HG02884 (cell line): ENCODE data around the gene INHA.
A peak's percentile ranks its signal among the peaks of the same experiment; 100 is the strongest.

Source experiments
- ATAC-seq: cut with Tn5 transposase; IDR thresholded peaks from one replicate; pipeline ENCODE4 v1.9.1; 2021; ENCODE audit warnings: mild to moderate bottlenecking, moderate library complexity; ENCODE audit not compliant: unreplicated experiment

INHA gene

DNA sequence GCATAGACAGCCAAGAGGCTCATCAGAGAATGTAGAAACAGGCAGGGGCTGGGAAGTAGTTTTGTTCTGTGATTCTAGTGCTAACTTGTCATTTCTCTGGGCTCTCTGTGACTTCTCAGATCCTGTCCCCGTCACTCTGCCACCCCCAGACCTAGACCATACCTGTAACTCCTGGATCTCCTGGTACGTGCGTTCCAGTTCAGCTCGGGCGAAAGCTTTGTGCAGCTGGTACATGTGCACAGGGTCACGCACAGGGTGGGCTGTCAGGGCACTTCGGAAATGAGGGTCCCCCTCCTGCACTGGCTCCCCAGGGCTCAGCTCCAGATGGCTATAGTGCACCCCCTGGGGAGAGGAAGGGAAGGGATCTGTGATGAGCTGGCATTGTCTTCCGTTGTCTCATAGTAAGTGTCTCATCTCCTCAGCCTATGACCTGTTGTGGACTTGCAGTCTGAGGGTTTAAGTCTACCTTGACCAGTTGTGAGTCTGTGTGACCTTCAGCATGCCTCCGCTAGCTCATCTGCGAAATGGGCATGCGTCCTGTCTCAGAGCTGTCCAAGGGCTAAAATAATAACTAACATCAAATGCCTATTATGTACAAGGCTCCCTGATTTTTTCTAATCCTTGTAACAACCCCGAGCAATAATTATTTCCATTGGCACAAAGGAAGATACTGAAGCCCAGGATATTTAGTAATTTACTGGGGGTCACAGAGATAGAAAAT, 31.2 kb upstream of the INHA start:
- no peak for ATAC-seq

DNA sequence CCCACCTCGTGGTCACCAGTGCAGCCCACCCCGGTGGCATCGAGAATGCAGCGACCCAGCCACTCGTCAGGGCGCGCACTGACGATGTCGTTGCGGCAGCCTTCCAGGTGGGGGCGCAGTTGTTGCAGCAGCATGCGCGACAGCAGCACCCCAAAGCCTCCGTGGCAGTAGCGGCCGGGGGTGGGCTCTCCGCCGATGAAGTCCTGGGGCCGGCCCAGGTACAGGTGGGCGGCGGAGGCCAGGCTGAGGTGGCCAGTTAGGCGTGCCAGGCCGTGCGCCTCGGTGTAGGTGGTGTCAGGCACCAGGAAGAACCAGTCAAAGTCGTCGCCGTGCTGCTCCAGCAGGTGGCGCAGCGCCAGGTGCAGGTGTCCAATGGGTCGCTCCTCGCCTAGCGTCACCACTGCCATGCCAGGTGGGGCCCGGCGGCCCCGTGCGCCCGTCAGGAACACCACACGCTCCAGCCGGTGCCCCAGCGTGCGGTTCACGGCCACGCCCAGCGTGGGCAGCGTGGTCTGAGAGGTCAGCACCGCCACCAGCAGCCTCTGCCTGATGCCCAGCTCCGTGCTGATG, 30.4 kb upstream of the INHA start:
- ATAC-seq, result peak; percentile 46

DNA sequence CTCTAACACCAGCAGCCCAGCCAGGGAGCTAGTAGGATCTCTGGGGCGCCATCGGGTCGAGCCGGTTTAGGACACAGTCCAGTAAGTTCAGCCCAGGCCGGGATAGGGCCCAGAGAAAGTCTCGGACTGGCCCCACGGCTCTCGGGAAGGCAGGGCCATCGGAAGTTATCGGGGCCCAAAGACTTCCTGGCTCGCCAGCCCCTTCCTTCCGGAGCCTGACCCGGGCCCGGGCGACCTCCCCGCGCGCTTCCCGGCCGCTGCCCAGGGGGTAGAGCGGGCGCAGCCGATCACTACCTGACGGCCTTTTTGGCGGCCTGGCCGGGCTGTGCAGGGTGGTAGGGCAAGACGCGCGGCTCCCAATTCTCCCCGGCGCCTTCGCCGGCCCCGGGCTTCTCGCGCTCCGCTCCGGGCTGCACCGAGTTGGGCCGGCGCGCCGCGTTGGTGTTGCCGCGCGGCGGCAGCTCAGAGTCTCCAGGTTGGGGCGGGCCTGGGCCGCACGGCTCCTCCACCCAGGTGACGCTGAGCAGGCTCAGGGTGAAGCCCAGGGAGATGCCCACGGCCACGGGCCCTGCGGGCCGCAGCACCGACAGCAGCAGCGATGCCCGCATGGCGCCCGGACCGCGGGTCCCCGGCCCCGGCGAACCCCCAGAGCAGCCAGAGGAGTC, 29.0 kb upstream of the INHA start:
- ATAC-seq, result peak; percentile 33

DNA sequence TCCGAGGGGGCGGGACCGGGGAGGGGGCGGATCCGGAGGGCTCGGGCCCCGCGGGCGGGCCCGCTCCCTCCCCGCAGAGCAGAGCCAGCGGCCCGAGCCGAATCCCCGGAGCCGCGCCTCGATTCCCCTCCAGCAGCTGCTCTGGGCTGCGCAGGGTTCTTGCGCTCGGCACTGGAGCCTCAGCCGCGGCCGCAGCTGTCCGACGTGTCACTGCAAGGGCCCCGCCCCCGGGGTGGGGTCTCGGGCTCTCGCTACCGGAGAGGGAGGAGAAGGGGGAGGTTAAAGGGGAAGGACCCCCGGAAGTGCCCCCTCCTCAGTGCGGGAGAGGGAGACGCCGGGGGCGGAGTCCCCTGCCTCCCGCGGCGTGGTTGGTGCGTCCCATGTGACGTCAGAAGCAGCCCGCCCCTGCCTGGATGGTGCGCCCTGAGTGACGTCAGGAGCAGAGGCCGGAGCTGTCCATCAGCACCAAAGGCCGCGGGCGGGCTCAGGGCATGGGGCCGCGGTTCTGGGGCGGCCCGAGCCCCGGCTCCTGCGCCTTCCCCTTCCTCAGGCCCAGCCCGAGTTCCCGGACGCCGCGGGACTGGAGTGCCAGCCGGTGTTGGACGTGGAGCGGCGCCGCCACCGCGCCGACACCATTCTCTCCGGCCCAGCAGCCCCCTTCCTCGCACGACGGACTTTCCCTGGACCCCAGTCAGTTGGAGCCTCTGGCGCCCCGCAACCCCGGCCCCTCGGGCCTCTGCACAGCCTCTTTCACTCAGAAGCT, 28.3 kb upstream of the INHA start, which contains the start of the genes CHPF and TMEM198:
TSS of gene CHPF (minus strand) at position 214 of the 763 bp plus-strand sequence. CDS start 271 bp downstream, outside the sequence.
TSS of gene TMEM198 (plus strand) at position 433 of the 763 bp plus-strand sequence. CDS start 700 bp downstream, outside the sequence.
- ATAC-seq, result peak; percentile 64

DNA sequence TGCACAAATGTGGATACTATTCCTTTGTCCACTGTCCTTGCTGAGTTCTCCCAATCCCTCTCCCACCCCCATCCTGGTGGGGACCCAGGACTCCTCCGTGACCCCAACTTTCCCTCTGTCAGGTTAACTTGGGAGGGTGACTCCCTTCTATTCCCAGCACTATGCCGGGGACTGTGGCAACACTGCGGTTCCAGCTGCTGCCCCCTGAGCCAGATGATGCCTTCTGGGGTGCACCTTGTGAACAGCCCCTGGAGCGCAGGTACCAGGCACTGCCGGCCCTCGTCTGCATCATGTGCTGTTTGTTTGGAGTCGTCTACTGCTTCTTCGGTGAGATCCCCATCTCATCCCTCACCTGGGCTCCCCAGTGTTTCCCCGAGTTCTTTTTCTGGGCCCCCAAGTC, 27.5 kb upstream of the INHA start:
- ATAC-seq, result no peak

DNA sequence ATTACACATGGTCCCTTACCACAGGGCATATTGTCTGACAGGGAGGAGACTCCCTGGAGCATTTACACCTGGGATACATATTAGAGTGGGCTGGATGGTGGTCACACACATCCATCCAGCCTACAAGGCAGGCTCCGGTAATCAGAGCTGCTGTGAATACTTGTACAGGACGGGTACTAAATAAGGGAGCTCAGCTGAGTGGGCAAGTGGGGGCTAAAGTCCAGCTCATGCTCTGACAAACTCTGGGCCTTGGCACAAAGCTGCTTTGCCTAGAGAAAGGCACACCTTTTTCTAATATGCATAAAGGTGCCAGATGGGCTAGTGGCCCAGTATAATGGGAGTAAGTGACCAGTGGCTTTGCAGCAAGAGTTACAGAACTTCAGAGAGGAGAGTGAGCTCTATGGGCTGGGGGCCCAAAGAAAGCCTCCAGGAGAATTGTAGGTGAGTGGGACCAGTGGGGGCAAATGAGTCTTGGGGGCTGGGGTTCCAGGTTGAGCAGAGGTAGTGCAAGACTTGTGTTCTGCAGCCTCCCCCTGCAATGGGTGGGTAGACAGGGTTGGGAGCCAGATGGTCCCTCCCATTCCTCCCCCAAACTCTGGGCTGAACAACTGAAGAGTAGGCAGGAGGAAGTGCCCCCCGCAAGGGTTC, 26.7 kb upstream of the INHA start:
- no peak for ATAC-seq

DNA sequence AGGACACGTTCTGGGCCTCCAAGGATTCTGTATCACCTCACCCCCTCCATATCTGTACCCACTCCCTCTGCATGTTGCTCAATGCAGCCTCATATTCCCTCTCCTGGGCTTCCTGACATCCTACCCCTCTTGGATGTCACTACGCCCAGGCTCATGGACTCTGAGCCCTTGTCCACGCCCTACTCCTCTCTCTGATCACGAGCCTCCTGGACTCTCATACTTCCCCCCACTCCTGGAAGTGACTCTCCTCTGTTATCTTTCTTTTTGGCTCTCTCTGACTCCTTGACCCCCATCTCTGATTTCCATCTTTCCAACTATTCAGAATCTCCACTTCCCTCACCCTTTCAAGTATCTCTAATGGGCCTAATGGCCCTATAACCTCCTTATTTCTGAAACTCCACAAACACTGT, 26.2 kb upstream of the INHA start:
- no peak for ATAC-seq

DNA sequence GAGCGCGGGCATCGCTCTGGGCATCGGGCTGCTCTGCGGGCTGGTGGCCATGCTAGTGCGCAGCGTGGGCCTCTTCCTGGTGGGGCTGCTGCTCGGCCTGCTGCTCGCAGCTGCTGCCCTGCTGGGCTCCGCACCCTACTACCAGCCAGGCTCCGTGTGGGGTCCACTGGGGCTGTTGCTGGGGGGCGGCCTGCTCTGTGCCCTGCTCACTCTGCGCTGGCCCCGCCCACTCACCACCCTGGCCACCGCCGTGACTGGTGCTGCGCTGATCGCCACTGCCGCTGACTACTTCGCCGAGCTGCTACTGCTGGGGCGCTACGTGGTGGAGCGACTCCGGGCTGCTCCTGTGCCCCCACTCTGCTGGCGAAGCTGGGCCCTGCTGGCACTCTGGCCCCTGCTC, 24.5 kb upstream of the INHA start:
- ATAC-seq, result no peak

DNA sequence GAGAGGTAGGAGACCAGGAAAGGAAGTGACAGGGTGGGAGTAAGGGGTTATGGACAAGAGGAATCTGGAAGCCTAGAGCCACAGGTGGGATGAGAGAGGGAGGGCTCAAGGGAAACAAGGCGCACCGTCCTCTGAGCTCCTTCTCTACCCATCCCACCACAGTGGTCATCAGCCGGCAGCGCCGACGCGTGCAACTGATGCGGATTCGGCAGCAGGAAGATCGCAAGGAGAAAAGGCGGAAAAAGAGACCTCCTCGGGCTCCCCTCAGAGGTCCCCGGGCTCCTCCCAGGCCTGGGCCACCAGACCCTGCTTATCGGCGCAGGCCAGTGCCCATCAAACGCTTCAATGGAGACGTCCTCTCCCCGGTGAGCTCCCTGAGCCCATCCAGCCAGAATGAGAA, 23.1 kb upstream of the INHA start:
- no peak for ATAC-seq

DNA sequence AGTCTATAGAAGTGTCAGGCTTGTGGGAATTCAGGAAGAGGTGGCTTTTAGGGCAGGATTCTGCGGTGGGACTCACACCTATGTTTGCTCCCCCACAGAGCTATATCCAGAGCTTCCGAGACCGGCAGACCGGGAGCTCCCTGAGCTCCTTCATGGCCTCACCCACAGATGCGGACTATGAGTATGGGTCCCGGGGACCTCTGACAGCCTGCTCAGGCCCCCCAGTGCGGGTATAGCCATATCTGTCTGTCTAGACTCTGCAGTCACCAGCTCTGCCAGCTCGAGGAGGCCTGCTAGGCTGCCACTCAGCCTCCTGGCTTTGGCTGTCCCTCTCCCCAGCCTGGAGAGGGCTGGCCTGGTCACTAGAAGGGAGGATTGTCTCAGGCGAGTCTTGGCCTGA, 22.5 kb upstream of the INHA start:
- ATAC-seq, result no peak

DNA sequence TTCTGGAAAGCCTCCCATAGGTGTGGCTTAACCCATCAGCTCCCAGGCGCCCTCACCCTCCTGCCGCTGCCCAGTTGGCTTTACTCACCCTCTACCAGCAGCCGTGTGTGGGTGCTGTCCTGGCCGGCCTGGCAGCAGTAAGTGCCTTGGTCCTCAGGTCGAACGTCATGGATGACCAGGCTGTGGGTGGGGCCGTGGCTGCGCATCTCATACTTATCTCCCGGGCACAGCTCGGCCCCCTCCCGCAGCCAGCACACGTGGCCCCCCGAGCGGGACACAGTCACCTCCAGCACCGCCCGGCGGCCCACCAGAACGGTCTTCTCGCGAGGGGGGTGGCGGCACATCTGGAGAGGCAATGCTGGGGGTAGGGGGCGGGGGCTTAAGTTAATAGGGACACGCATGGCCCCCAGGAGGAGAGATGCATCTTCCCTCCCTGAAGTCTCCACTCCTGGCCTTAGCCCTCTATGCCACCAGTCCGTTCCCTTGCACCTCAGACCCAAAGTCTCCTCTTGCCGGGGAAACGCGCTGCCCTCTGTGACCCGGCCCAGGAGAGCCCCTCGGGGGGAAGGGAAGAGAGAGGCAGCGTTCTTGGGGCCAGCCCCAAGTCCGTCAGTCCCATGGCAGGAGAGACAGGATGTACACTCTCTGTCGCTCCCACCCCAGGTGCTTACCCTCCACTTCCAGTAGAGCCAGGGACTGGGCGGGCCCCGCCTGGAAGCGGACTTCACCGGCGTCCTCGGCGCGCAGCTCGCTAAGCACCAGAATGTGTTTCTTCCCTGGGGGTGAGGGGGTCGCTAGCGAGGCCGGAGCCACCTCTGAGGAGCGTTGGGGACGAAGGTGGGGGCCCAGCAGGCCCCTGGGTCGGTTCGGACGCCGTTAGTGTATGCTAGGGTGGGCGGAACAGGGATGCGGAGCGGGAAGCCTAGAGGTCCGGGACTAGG, 20.4 kb upstream of the INHA start:
- ATAC-seq, result peak; percentile 15

DNA sequence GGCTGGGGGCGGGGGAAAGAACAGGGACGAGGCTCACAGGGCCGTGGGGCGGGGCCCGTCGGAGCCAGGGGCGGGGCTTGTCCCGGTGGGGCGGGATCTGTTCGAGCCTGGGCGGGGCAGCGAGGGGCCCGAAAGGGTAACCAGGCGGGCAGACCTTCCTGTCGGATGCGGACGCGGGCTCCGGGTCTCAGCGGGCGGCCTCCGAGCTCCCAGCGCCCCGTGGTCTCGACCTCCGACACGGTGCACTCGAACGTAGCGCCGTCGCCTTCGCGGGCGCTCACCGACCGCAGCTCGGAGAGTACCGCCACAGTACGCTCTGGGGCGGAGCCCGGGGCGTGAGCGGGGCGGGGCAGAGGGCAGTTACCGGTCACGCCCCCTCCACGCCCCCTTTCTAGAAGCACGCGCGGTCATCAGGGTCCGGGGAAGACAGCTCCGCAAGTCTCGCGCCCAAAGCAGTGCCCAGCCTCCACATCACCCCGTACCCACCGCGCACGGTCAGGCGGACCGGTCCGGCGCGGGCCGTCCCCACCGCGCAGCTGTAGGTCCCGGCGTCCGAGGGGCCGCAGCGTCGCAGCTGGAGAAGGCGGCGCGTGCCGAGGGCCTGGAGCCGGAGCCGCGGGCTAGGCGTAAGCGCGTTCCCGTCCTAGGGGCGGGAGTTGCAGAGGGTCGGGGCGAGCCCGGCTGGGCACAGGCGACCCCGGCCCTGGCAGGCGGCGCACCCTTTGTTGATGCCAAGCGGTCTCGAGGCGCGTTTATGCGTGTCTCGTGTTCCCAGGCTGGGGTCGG, 19.5 kb upstream of the INHA start:
- ATAC-seq, result peak; percentile 91

DNA sequence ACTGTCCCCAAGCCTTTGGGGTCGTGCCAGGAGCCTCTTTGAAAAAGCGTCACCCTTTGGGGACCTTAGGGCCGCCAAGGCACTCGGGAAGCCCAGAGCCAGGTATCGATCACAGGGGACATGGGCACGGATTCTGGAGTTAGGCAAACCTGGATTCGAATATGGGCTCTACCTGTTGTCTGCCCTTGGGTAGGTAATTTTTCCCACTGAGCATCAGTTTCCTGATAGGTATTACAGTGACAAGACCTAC, 19.0 kb upstream of the INHA start:
- ATAC-seq, result no peak

DNA sequence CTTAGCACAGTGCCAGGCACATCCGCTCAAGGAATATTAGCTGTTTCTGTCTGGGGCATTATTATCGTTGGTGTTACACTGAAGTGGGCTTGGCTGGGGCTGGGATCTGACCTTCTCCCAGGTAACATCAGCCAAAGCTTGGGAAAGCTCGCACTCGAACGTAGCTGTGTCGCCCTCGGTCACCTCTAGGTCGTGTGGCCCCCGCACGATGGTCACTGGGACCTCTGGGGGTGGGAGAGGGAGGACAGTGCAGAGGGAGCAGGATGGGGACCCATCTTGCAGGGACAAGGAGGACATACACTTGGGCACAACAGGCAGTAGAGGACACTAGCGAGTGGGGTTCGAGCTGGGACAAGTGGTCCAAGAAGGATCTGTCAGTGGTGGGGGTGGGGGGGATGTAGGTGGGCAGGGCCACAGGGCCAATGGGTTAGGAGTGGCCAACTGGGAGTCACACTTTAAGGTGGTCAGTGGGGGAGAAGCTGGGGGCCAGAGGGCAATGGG, 18.6 kb upstream of the INHA start:
- no peak for ATAC-seq

DNA sequence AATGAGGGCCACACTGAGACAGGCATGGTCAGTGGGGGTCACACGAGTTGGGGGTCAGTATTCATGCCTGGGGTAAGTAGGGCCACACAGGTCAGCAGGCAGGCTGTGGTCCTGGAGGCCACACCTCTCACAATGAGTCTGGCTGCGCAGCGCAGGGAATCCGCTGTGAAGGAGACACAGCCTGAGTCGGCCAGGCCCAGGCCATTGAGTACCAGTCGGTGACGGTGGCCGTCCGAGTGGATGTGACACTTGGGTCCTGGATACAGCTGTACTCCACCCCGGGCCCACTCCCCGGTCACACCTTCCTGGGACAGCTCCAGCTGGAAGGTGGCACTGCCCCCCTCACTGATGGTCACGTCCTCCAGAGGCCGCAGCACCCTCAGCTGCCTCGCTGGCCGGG, 17.8 kb upstream of the INHA start:
- ATAC-seq, result no peak

DNA sequence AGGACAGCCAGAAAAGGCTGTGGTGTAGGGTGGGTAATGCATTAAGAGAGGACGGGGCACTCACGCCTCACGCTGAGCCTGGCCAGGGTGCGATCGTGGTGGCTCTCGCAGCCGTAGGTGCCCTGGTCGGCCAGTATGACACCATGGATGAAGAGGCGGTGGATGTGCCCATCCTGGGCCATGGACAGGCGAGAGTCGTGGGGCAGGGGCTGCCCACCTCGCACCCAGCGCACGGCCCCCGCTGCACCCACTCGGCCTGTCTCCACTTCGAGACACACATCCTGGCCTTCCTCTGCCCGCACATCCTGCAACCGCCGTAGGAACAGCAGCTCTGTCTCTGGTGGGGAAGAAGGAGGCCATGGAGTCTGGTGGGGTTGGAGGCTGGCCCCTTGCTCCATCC, 16.2 kb upstream of the INHA start:
- ATAC-seq, result no peak

DNA sequence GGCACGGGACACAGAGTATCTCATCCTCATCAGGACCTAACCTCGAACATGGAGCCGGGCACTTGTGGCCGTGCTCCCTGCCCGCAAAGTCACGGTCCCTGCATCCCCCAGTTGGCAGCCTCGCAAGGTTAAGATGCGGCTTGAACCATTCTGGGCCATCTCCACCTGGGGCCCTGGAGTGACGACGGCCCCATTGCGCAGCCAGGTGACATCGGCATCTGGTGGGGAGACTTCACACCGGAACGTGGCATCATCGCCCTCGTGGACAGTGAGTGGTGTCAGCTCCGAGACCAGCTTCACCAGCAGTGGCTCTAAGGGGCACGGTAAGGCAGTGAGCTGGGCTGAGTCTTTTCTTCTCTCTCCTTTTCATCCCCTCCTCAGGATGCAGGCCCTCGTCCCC, 15.7 kb upstream of the INHA start:
- no peak for ATAC-seq

DNA sequence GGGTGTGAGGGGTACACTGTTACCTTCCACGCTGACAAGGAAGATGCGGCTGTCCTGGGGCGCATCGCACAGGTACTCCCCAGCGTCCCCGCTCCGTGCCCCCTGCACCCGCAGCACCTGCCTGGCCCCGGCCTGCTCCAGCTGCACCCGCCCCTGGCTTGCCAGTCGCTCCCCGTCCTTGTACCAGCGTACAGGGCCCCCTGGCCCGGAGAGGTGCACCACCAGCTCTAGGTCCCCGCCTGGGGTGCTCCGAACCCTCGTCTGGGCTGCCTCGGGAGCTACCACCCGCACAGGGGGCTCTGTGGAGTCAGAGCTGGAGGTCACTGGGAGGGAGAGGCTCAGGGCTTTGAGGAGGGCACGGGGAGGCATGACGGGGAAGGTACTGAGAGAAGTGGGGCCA, 14.8 kb upstream of the INHA start:
- no peak for ATAC-seq
